Endothelial cell (in vitro differentiated cells): Measurements from ENCODE around the gene LYPD6B. TPM values are rescaled to one million over a fixed set of nuclear protein-coding genes. Genes with fewer than 3 reads are reported as not detected.

Experiments
- DNase-seq: peaks from one replicate; pipeline ENCODE4 v3.0.0; 2021; ENCODE audit warnings: low spot score
- H3K27ac Mint-ChIP-seq: one replicate; pipeline ENCODE4 v1.8.0; 2021; ENCODE audit warnings: mixed read lengths, inconsistent platforms; ENCODE audit not compliant: unreplicated experiment
- H3K27me3 Mint-ChIP-seq: one replicate; pipeline ENCODE4 v1.8.0; 2021; ENCODE audit warnings: mild to moderate bottlenecking, moderate library complexity, mixed read lengths, inconsistent platforms; ENCODE audit not compliant: unreplicated experiment
- H3K36me3 Mint-ChIP-seq: one replicate; pipeline ENCODE4 v1.8.0; 2021; ENCODE audit warnings: mild to moderate bottlenecking, low read depth, mixed read lengths, inconsistent platforms; ENCODE audit not compliant: unreplicated experiment
- H3K4me1 Mint-ChIP-seq: one replicate; pipeline ENCODE4 v1.8.0; 2021; ENCODE audit warnings: mild to moderate bottlenecking, mixed read lengths, inconsistent platforms; ENCODE audit not compliant: unreplicated experiment
- H3K4me3 Mint-ChIP-seq: one replicate; pipeline ENCODE4 v1.8.0; 2021; ENCODE audit warnings: mild to moderate bottlenecking, mixed read lengths, inconsistent platforms; ENCODE audit not compliant: unreplicated experiment
- H3K9me3 Mint-ChIP-seq: one replicate; pipeline ENCODE4 v1.8.0; 2021; ENCODE audit warnings: mixed read lengths, inconsistent platforms; ENCODE audit not compliant: unreplicated experiment
- CTCF ChIP-seq: fragments of 200-600 bp; sonication (generic); IDR thresholded peaks from one replicate; pipeline ENCODE4 v1.5.0; 2021; ENCODE audit warnings: antibody characterized with exemption; ENCODE audit not compliant: unreplicated experiment
- total RNA-seq: library from RNA; stranded (reverse); fragmentation: NEBNext Ultra II Directional; extraction: Animal tissue kit (Norgen Biotek cat#: 25700); gene quantifications from one replicate; pipeline ENCODE4 v1.2.1, GENCODE V29; 2021; ENCODE audit not compliant: unreplicated experiment

LYPD6B gene
- total RNA-seq, 1 donor from 2014 or later: 4.8 TPM

DNA sequence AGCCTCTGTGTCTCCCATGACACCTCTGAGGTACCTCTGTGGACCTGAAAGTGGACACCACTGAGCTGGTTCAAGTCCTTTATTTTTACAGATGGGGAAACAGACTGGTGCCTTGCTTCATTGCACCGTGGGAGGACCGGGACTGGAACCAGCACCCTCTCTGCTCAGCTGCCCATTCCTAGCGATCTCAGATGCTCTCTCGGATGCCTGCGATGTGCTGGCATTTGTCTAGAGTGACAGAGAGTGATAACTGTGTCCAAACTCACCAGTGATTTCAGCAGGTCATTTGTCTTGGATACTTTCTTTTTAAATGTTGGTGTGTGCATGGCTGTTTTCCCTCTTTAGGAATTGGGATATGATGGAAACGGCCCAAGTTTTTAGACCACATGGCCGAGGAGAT lies 30.1 kb upstream of the LYPD6B start:
- no peak for TF ChIP-seq CTCF
- peaks cover 45% of the 10 kb centered on the region for H3K36me3 Mint-ChIP-seq
- no peaks in the 10 kb centered on the region for H3K4me1 Mint-ChIP-seq
- no peaks in the 10 kb centered on the region for H3K9me3 Mint-ChIP-seq
- no peak overlapping the region for H3K27ac Mint-ChIP-seq
- H3K4me3 Mint-ChIP-seq: no peak overlapping the region
- peaks cover 4% of the 10 kb centered on the region for H3K27me3 Mint-ChIP-seq
- DNase-seq: no peak

DNA sequence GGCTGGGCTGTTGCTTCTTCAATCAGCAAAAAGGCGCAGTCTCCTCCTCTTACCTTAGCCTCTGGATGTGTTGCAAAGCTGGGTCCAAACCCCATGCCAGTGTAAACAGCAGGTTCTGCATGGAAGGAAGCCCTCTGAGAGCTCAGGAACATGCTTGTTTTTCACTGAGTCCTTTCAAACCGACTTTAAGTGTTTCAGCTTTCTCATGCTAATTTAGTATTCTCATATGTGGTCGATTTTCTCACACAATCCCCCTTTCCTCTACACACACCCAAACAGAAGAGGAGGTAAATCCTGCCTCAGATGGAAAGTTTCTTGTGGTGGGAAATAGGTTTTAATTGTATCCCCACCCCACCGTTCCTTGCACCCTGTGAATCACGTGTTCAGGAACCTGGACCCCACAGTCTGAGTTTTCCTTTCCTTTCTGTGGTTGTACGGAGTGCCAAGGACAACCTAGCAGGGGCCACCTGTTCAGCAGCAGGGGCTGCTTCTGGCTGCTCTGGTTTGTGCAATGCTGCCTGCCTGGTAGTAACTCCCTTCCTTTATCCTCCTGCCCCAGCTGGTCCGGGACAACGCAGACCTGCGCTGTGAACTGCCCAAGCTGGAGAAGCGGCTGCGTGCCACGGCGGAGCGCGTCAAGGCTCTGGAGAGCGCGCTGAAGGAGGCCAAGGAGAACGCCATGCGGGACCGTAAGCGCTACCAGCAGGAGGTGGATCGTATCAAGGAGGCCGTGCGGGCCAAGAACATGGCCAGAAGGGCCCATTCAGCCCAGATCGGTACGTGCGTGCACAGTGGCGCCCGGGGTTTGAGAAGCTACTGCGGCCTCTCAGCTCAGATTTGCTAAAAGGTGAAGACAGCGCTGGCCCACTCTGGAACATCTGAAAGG lies 28.7 kb upstream of the LYPD6B start:
- no peak for TF ChIP-seq CTCF
- H3K27ac Mint-ChIP-seq: no peak overlapping the region
- H3K27me3 Mint-ChIP-seq: peaks cover 5% of the 10 kb centered on the region
- H3K9me3 Mint-ChIP-seq: no peaks in the 10 kb centered on the region
- H3K4me3 Mint-ChIP-seq: no peak overlapping the region
- DNase-seq: no peak
- H3K36me3 Mint-ChIP-seq: peaks cover 45% of the 10 kb centered on the region
- H3K4me1 Mint-ChIP-seq: no peaks in the 10 kb centered on the region

DNA sequence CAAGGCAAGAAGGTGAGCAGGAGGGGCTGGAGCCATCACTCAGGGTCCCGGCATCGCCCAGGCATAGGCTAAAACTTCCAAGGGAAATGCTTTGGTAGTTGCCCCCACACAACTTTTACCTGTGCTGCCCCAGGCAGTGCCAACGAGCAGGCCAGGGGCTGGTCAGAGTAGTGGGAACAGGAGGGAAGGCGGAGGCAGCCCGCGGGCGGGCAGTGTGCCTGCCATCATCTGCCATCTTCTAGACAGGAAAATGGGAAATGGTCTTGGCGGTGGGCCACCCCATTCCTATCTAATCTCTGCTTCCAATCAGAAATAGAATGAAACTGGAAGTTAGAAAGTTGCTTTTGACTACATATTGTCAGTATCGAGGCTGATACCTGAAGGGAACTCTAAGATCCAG lies 26.0 kb upstream of the LYPD6B start:
- peaks cover 48% of the 10 kb centered on the region for H3K36me3 Mint-ChIP-seq
- no peak for TF ChIP-seq CTCF
- H3K4me1 Mint-ChIP-seq: peaks cover 8% of the 10 kb centered on the region
- no peaks in the 10 kb centered on the region for H3K9me3 Mint-ChIP-seq
- peaks cover 2% of the 10 kb centered on the region for H3K27me3 Mint-ChIP-seq
- no peak overlapping the region for H3K27ac Mint-ChIP-seq
- no peak for DNase-seq
- H3K4me3 Mint-ChIP-seq: no peak overlapping the region

DNA sequence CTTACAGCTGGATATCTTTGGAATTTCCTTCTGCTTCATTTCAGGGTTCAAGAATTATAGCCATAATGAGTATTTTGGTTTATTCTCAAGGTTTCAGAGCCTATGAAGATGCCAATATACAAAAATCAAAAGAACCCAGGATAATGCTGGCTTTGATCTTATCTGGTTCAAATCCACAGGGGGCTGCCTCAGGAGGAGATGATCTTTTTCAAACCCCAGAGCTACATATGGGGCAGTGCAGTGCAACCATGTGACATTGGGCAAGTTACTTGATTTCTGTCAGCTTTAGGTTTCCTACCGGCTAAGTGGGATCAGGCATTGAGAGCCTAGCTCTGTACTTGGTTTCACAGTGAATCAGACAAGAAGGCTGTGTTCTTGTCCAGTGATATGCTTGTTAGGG lies 23.0 kb upstream of the LYPD6B start:
- Mint-ChIP-seq H3K27me3 (peaks cover 2% of the 10 kb centered on the region), H3K4me3 (no peak overlapping the region), H3K4me1 (peaks cover 8% of the 10 kb centered on the region), H3K36me3 (peaks cover 34% of the 10 kb centered on the region), H3K9me3 (no peaks in the 10 kb centered on the region), H3K27ac (no peak overlapping the region)
- DNase-seq: no peak
- TF ChIP-seq CTCF: no peak

GRCh38 chr2:149015926-149016563 lies 22.5 kb upstream of the LYPD6B start:
- DNase-seq: no peak
- Mint-ChIP-seq H3K27me3 (peaks cover 2% of the 10 kb centered on the region), H3K4me1 (peaks cover 8% of the 10 kb centered on the region), H3K9me3 (no peaks in the 10 kb centered on the region), H3K4me3 (no peak overlapping the region), H3K36me3 (peaks cover 33% of the 10 kb centered on the region), H3K27ac (no peak overlapping the region)
- TF ChIP-seq CTCF: no peak
